Progenitor cell of endocrine pancreas (in vitro differentiated cells): ENCODE data around the gene MIS12. TPM values are rescaled to one million over a fixed set of nuclear protein-coding genes. Genes with fewer than 3 reads are reported as not detected.

Source experiments
- DNase-seq: peaks from one replicate; pipeline ENCODE4 v3.0.0; 2021; ENCODE audit warnings: low spot score; ENCODE audit not compliant: unreplicated experiment
- H3K27ac Mint-ChIP-seq: 2 replicates; pipeline ENCODE4 v1.8.0; 2021; ENCODE audit warnings: mild to moderate bottlenecking, moderate library complexity, mixed read lengths
- H3K27me3 Mint-ChIP-seq: 2 replicates; pipeline ENCODE4 v1.8.0; 2021; ENCODE audit warnings: mixed read lengths
- H3K36me3 Mint-ChIP-seq: 2 replicates; pipeline ENCODE4 v1.8.0; 2022; ENCODE audit warnings: mixed read lengths; ENCODE audit not compliant: insufficient read depth
- H3K4me1 Mint-ChIP-seq: 2 replicates; pipeline ENCODE4 v1.8.0; 2021; ENCODE audit warnings: low read depth, mixed read lengths
- H3K4me3 Mint-ChIP-seq: 2 replicates; pipeline ENCODE4 v1.8.0; 2021; ENCODE audit warnings: low read depth, mild to moderate bottlenecking, moderate library complexity, mixed read lengths
- H3K9me3 Mint-ChIP-seq: 2 replicates; pipeline ENCODE4 v1.8.0; 2021; ENCODE audit warnings: low read depth, mixed read lengths
- CTCF ChIP-seq: fragments of 200-600 bp; sonication (generic); IDR thresholded peaks from one replicate; pipeline ENCODE4 v1.5.0; 2021; ENCODE audit warnings: antibody characterized with exemption, mild to moderate bottlenecking; ENCODE audit not compliant: unreplicated experiment
- long read RNA-seq: library from polyadenylated mRNA; unstranded; transcript quantifications from one replicate; pipeline ENCODE4 v2.0.0, GENCODE V29; 2020
- total RNA-seq: library from RNA; stranded (reverse); gene quantifications from 2 replicates; pipeline ENCODE4 v1.2.1, GENCODE V29; 2021

Gene MIS12
- 27.4 and 30.0 TPM in 2 replicates for total RNA-seq
- long read RNA-seq, transcript MIS12-202 (2 exons, 2,204 nt): major isoform, 144 of 229 reads
- long read RNA-seq, transcript MIS12-206 (3 exons, 2,691 nt): minor isoform, 59 of 229 reads
- long read RNA-seq, partial matches to known transcripts: 4 of 229 reads
- long read RNA-seq, other reads (novel, unspliced or antisense): 15 of 229 reads

- peak; percentile 91 for DNase-seq
- H3K4me1 Mint-ChIP-seq: peaks cover 27% of the 10 kb centered on the region
- H3K36me3 Mint-ChIP-seq: peaks cover 26% of the 10 kb centered on the region
- no peaks in the 10 kb centered on the region for H3K9me3 Mint-ChIP-seq
- no peak for TF ChIP-seq CTCF
- H3K4me3 Mint-ChIP-seq: peak within 1 kb of the TSS; percentile 99
- H3K27me3 Mint-ChIP-seq: no peaks in the 10 kb centered on the region
- H3K27ac Mint-ChIP-seq: peak within 1 kb of the TSS; percentile 100
Measured at GRCh38 chr17:5486206-5487124, at the start of gene MIS12. Gene MIS12 (plus strand): TSS chr17:5486566. CDS start chr17:5488863, 2,297 bp downstream.

- H3K36me3 Mint-ChIP-seq: peaks cover 12% of the 10 kb centered on the region
- H3K27ac Mint-ChIP-seq: peak overlapping the region; percentile 89
Measured at GRCh38 chr17:5437721-5438317, 48.5 kb upstream of the MIS12 start.

GRCh38 chr17:5438716-5439445 is 47.5 kb upstream of the MIS12 start, which contains the start of gene C1QBP:
Gene C1QBP (minus strand): TSS chr17:5439155. CDS start chr17:5439073, 82 bp downstream.
- H3K9me3 Mint-ChIP-seq: no peaks in the 10 kb centered on the region
- no peaks in the 10 kb centered on the region for H3K27me3 Mint-ChIP-seq
- H3K36me3 Mint-ChIP-seq: peaks cover 9% of the 10 kb centered on the region
- TF ChIP-seq CTCF: peak; percentile 100
- DNase-seq: peak; percentile 95
- H3K4me3 Mint-ChIP-seq: peak within 1 kb of the TSS; percentile 85
- peak within 1 kb of the TSS; percentile 89 for H3K27ac Mint-ChIP-seq
- peaks cover 11% of the 10 kb centered on the region for H3K4me1 Mint-ChIP-seq

More at GRCh38 chr17:5437721-5438317, 48.5 kb upstream of the MIS12 start:
- peak overlapping the region; percentile 85 for H3K4me3 Mint-ChIP-seq
- no peak for TF ChIP-seq CTCF
- no peaks in the 10 kb centered on the region for H3K27me3 Mint-ChIP-seq
- no peak for DNase-seq
- H3K4me1 Mint-ChIP-seq: peaks cover 11% of the 10 kb centered on the region
- no peaks in the 10 kb centered on the region for H3K9me3 Mint-ChIP-seq

- no peak for TF ChIP-seq CTCF
- Mint-ChIP-seq H3K4me1 (peaks cover 11% of the 10 kb centered on the region), H3K27ac (peak overlapping the region; percentile 74), H3K4me3 (peak overlapping the region; percentile 85), H3K9me3 (no peaks in the 10 kb centered on the region), H3K36me3 (peaks cover 11% of the 10 kb centered on the region), H3K27me3 (no peaks in the 10 kb centered on the region)
- DNase-seq: no peak
Measured at GRCh38 chr17:5439446-5439764, 47.0 kb upstream of the MIS12 start.

- Mint-ChIP-seq H3K27me3 (no peaks in the 10 kb centered on the region), H3K4me1 (no peaks in the 10 kb centered on the region), H3K4me3 (no peak overlapping the region), H3K36me3 (peaks cover 7% of the 10 kb centered on the region), H3K27ac (no peak overlapping the region), H3K9me3 (no peaks in the 10 kb centered on the region)
- DNase-seq: no peak
- no peak for TF ChIP-seq CTCF
Measured at GRCh38 chr17:5443728-5444127, 42.6 kb upstream of the MIS12 start.
